22Rv1 (cell line): ENCODE data around the gene CRY1.

Source experiments
- H3K27ac ChIP-seq: fragments of 450-650 bp; 2 replicates; pipeline ENCODE4 v1.5.1; 2017
- ZFX ChIP-seq: fragments of 450-650 bp; IDR thresholded peaks from 2 replicates; pipeline ENCODE4 v1.6.1; 2017; ENCODE audit warnings: antibody characterized with exemption, borderline replicate concordance
- TF ChIP-seq, protein P1 (sequence below): fragments of 450-650 bp; IDR thresholded peaks from 2 replicates; pipeline ENCODE4 v1.5.1; 2017; ENCODE audit warnings: mild to moderate bottlenecking

The CRY1 gene

GRCh38 chr12:107130830-107131611 lies 37.7 kb upstream of the CRY1 start:
- H3K27ac ChIP-seq: no peak overlapping the region
- TF ChIP-seq, protein P1, sequence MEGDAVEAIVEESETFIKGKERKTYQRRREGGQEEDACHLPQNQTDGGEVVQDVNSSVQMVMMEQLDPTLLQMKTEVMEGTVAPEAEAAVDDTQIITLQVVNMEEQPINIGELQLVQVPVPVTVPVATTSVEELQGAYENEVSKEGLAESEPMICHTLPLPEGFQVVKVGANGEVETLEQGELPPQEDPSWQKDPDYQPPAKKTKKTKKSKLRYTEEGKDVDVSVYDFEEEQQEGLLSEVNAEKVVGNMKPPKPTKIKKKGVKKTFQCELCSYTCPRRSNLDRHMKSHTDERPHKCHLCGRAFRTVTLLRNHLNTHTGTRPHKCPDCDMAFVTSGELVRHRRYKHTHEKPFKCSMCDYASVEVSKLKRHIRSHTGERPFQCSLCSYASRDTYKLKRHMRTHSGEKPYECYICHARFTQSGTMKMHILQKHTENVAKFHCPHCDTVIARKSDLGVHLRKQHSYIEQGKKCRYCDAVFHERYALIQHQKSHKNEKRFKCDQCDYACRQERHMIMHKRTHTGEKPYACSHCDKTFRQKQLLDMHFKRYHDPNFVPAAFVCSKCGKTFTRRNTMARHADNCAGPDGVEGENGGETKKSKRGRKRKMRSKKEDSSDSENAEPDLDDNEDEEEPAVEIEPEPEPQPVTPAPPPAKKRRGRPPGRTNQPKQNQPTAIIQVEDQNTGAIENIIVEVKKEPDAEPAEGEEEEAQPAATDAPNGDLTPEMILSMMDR: no peak
- no peak for TF ChIP-seq ZFX

DNA sequence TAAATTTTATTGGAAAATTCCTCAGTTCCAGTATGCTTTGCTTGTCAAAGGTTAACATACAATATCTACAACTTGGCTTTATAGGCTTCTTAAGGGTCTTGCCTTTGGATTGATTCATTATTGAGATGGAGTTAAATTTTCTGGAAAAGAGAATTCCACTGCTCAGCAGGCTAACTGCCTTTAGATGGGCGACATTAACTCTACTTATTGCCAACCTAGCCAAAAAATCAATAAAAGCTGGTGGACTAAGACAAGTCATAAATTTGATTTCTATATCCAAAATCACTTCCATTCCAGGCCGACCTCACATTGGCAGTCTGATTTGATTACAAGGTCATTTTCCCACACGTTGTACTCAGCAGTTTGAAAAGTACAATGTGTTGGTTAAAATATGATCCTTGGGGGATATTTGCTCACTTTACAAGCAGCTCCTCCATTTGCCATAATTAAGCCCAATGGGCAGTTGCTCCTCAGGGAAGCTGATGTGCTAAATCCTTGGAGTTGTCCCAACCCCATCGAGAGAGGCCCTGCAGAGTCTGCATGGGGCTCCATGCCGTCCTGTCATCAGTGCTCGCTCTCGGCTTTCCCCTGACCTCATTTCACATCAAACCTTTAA lies 36.1 kb upstream of the CRY1 start:
- TF ChIP-seq, protein P1: no peak
- no peak overlapping the region for H3K27ac ChIP-seq

- H3K27ac ChIP-seq: no peak overlapping the region
- TF ChIP-seq, protein P1: no peak
- TF ChIP-seq ZFX: no peak
These were observed 34.4 kb upstream of the CRY1 start for GRCh38 chr12:107127482-107128430.

DNA sequence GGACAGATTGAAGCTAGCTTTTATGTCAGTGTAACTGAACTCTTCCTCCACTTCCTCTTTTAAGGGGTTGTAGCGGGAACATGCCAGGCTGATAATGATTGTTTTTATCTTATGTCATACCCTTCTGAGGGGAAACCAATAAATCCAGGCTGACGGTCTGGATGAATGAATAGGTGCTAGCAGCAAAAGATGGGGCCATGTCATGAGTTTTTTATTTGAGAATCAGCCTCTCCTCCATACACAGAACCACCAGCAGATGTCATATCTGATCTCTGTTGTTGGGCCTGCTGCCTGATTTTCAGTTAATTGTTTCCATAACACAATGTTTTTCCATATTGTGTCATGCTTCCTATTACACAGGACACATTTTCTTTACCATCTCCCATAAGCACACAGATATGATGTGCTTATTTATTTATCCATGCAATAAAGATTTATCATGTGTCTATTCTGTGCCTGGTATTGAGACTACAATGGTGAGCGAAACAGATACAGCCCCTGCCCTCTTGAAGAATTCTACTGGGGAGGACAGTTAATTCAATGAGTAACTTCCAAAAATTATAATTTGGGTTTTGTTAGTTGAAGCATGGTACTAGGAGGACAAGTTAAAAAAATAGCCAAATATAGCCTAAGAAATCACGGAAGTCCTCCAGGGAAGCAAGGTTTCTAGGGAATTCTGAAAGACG lies 33.6 kb upstream of the CRY1 start:
- no peak for TF ChIP-seq ZFX
- TF ChIP-seq, protein P1: no peak
- H3K27ac ChIP-seq: no peak overlapping the region

DNA sequence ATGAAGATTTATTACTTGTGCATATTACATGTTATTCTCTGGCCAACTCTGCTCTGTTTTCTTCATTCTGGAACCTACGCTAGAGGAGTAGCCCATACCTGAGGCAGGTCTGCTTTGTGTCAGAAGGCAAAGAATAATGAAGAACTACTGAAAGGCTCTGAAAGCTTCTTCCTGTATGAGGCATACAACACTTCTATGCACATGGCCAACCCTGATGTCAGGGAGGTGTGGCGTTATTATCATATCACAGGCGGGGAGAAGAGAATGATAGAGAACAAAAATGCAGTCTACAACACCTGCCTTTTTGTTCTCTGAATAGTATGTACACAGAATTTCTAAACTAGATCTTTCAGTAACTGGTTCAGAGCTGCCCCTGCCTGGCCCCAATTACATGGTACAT lies 32.5 kb upstream of the CRY1 start:
- TF ChIP-seq, protein P1: no peak
- TF ChIP-seq ZFX: no peak
- no peak overlapping the region for H3K27ac ChIP-seq

- H3K27ac ChIP-seq: no peak overlapping the region
- TF ChIP-seq, protein P1: no peak
- TF ChIP-seq ZFX: no peak
These were observed 29.2 kb upstream of the CRY1 start for GRCh38 chr12:107122452-107122958.
